Testis (tissue), 2 donors: ENCODE results near the gene DIAPH2.

Experiments
- POLR2A ChIP-seq: fragments of 450-650 bp; IDR thresholded peaks from one replicate; pipeline ENCODE4 v1.6.1; 2017; ENCODE audit warnings: antibody characterized with exemption, mild to moderate bottlenecking, moderate library complexity
- TF ChIP-seq, protein P1 (sequence below), 3 experiments: fragments of 450-650 bp in 2 of 3; fragments of 200-600 bp in 1 of 3; sonication (generic) in 1 of 3; IDR thresholded peaks; one replicate each; pipeline ENCODE4 v1.5.1; 2016 to 2019; ENCODE audit warnings: antibody characterized with exemption in 3 of 3, mild to moderate bottlenecking in 2 of 3, moderate library complexity in 1 of 3

DNA sequence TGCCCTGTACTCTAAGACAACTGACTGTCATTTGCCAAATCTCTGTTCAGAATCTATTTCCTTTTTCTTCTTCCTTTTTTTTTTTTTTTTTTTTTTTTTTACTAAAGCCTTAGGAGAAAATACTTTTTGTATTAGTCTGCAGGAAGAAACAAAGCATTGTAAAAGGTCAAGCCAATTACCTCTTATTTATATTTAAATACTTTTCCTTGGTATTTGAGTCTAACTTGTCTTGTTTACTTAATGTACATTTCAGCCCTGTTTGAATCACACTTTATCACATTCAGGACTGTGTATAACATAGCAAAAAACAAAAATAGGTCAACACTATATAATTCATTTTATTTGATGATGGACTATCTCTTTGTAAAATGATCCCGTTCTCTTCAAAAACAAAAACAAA lies 461.3 kb downstream of the DIAPH2 start:
- TF ChIP-seq, protein P1, sequence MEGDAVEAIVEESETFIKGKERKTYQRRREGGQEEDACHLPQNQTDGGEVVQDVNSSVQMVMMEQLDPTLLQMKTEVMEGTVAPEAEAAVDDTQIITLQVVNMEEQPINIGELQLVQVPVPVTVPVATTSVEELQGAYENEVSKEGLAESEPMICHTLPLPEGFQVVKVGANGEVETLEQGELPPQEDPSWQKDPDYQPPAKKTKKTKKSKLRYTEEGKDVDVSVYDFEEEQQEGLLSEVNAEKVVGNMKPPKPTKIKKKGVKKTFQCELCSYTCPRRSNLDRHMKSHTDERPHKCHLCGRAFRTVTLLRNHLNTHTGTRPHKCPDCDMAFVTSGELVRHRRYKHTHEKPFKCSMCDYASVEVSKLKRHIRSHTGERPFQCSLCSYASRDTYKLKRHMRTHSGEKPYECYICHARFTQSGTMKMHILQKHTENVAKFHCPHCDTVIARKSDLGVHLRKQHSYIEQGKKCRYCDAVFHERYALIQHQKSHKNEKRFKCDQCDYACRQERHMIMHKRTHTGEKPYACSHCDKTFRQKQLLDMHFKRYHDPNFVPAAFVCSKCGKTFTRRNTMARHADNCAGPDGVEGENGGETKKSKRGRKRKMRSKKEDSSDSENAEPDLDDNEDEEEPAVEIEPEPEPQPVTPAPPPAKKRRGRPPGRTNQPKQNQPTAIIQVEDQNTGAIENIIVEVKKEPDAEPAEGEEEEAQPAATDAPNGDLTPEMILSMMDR (IDR thresholded peaks at IDR 0.05), result no peak
- no peak for TF ChIP-seq POLR2A
